H9 (cell line): Measurements from ENCODE around the gene WDR38. TPM values are rescaled to one million over a fixed set of nuclear protein-coding genes. Genes with fewer than 3 reads are reported as not detected.
A peak's percentile ranks its signal among the peaks of the same experiment; 100 is the strongest.

Source experiments
- DNase-seq: peaks from one replicate; pipeline ENCODE4 v3.0.0-alpha.2; 2017
- H2AFZ ChIP-seq: one replicate; pipeline ENCODE4 v1.6.1; 2013; ENCODE audit warnings: mild to moderate bottlenecking, low read length, control low read depth, moderate library complexity
- H2AK5ac ChIP-seq: 2 replicates; pipeline ENCODE4 v1.6.1; 2013; ENCODE audit warnings: low read length, control low read depth, mixed read lengths; ENCODE audit not compliant: insufficient read length
- H2BK120ac ChIP-seq: one replicate; pipeline ENCODE4 v1.6.1; 2013; ENCODE audit warnings: low read depth, mild to moderate bottlenecking, low read length, control low read depth, inconsistent platforms; ENCODE audit not compliant: poor library complexity, severe bottlenecking
- H2BK12ac ChIP-seq: 2 replicates; pipeline ENCODE4 v1.6.1; 2013; ENCODE audit warnings: low read length, control low read depth, mixed read lengths, low read depth; ENCODE audit not compliant: insufficient read length
- H2BK15ac ChIP-seq: 2 replicates; pipeline ENCODE4 v1.6.1; 2013; ENCODE audit warnings: low read depth, low read length, control low read depth
- H2BK20ac ChIP-seq: one replicate; pipeline ENCODE4 v1.6.1; 2013; ENCODE audit warnings: low read depth, mild to moderate bottlenecking, low read length, control low read depth, inconsistent platforms; ENCODE audit not compliant: poor library complexity, severe bottlenecking
- H2BK5ac ChIP-seq: 2 replicates; pipeline ENCODE4 v1.6.1; 2013; ENCODE audit warnings: low read length, control low read depth, mixed read lengths; ENCODE audit not compliant: insufficient read length
- H3K14ac ChIP-seq: 2 replicates; pipeline ENCODE4 v1.6.1; 2013; ENCODE audit warnings: low read length, control low read depth; ENCODE audit not compliant: insufficient read depth
- H3K18ac ChIP-seq: 2 replicates; pipeline ENCODE4 v1.6.1; 2013; ENCODE audit warnings: low read depth, mild to moderate bottlenecking, mixed read lengths, low read length, control low read depth; ENCODE audit not compliant: insufficient read length
- H3K23ac ChIP-seq: 2 replicates; pipeline ENCODE4 v1.6.1; 2013; ENCODE audit warnings: low read length, control low read depth, mixed read lengths, low read depth; ENCODE audit not compliant: insufficient read length
- H3K23me2 ChIP-seq: 2 replicates; pipeline ENCODE4 v1.6.1; 2013; ENCODE audit warnings: low read depth, mild to moderate bottlenecking, mixed read lengths, low read length, control low read depth; ENCODE audit not compliant: insufficient read length, poor library complexity, severe bottlenecking
- H3K27ac ChIP-seq: 2 replicates; pipeline ENCODE4 v1.5.1; 2013; ENCODE audit warnings: low read length, control low read depth, mixed read lengths, low read depth; ENCODE audit not compliant: insufficient read length
- H3K27me3 ChIP-seq: 2 replicates; pipeline ENCODE4 v1.6.1; 2013; ENCODE audit warnings: low read length, control low read depth, inconsistent platforms; ENCODE audit not compliant: insufficient read depth
- H3K4ac ChIP-seq: 2 replicates; pipeline ENCODE4 v1.6.1; 2013; ENCODE audit warnings: low read depth, mild to moderate bottlenecking, control low read depth, inconsistent platforms, low read length, moderate library complexity
- H3K4me1 ChIP-seq: 2 replicates; pipeline ENCODE4 v1.6.1; 2013; ENCODE audit warnings: low read length, control low read depth, inconsistent platforms; ENCODE audit not compliant: insufficient read depth
- H3K4me2 ChIP-seq: 2 replicates; pipeline ENCODE4 v1.6.1; 2013; ENCODE audit warnings: low read length, control low read depth, mixed read lengths; ENCODE audit not compliant: insufficient read length, insufficient read depth
- H3K56ac ChIP-seq: 2 replicates; pipeline ENCODE4 v1.6.1; 2013; ENCODE audit warnings: low read depth, mild to moderate bottlenecking, mixed read lengths, low read length, control low read depth; ENCODE audit not compliant: insufficient read length
- H3K79me1 ChIP-seq: 2 replicates; pipeline ENCODE4 v1.6.1; 2013; ENCODE audit warnings: low read depth, mild to moderate bottlenecking, moderate library complexity, low read length, control low read depth, inconsistent platforms; ENCODE audit not compliant: insufficient read depth, poor library complexity, severe bottlenecking
- H3K79me2 ChIP-seq: 2 replicates; pipeline ENCODE4 v1.6.1; 2013; ENCODE audit warnings: low read length, control low read depth, inconsistent platforms; ENCODE audit not compliant: insufficient read depth
- H3K9ac ChIP-seq: 2 replicates; pipeline ENCODE4 v1.6.1; 2013; ENCODE audit warnings: low read length, control low read depth, mixed read lengths; ENCODE audit not compliant: insufficient read length; ENCODE audit errors: extremely low read depth
- H3K9me3 ChIP-seq: one replicate; pipeline ENCODE4 v1.6.1; 2013; ENCODE audit warnings: low read depth, low read length, inconsistent platforms; ENCODE audit not compliant: control insufficient read depth
- H3T11ph ChIP-seq: one replicate; pipeline ENCODE4 v1.6.1; 2013; ENCODE audit warnings: mild to moderate bottlenecking, low read length, control low read depth, inconsistent platforms
- H4K20me1 ChIP-seq: one replicate; pipeline ENCODE4 v1.6.1; 2013; ENCODE audit not compliant: control insufficient read depth, insufficient read length, insufficient read depth
- H4K5ac ChIP-seq: 2 replicates; pipeline ENCODE4 v1.6.1; 2013; ENCODE audit warnings: low read depth, mild to moderate bottlenecking, mixed read lengths, low read length, control low read depth; ENCODE audit not compliant: insufficient read length
- H4K8ac ChIP-seq: replicated peaks from 2 replicates; pipeline ENCODE4 v1.6.1; 2013; ENCODE audit warnings: low read length, control low read depth, mixed read lengths, low read depth; ENCODE audit not compliant: insufficient read length
- H4K91ac ChIP-seq: 2 replicates; pipeline ENCODE4 v1.6.1; 2013; ENCODE audit warnings: low read depth, mild to moderate bottlenecking, moderate library complexity, mixed read lengths, low read length, control low read depth; ENCODE audit not compliant: insufficient read length
- H3K27ac Mint-ChIP-seq, 3 experiments: 2 replicates in 2 of 3; 3 replicates in 1 of 3; pipeline ENCODE4 v1.8.0; 2020 to 2021; ENCODE audit warnings: mixed read lengths in 3 of 3, mild to moderate bottlenecking in 1 of 3, moderate library complexity in 1 of 3
- H3K27me3 Mint-ChIP-seq: 2 replicates; pipeline ENCODE4 v1.8.0; 2021; ENCODE audit warnings: low read depth, mild to moderate bottlenecking, moderate library complexity, mixed read lengths
- H3K36me3 Mint-ChIP-seq, 3 experiments: 2 replicates in 2 of 3; 3 replicates in 1 of 3; pipeline ENCODE4 v1.8.0; 2020 to 2021; ENCODE audit warnings: low read depth in 3 of 3, mixed read lengths in 3 of 3; ENCODE audit not compliant: insufficient read depth in 1 of 3
- H3K4me1 Mint-ChIP-seq, 2 experiments: 2 replicates each; pipeline ENCODE4 v1.8.0; 2020; ENCODE audit warnings: mixed read lengths in 2 of 2
- H3K4me3 Mint-ChIP-seq, 2 experiments: 2 replicates in 1 of 2; 3 replicates in 1 of 2; pipeline ENCODE4 v1.8.0; 2020 to 2021; ENCODE audit warnings: mild to moderate bottlenecking in 2 of 2, mixed read lengths in 2 of 2, moderate library complexity in 1 of 2
- H3K9me3 Mint-ChIP-seq, 2 experiments: 2 replicates in 1 of 2; 3 replicates in 1 of 2; pipeline ENCODE4 v1.8.0; 2020; ENCODE audit warnings: mild to moderate bottlenecking in 2 of 2, mixed read lengths in 2 of 2, moderate library complexity in 1 of 2
- CTCF ChIP-seq: fragments of 200-600 bp; sonication (generic); conservative IDR thresholded peaks from 3 replicates; pipeline ENCODE4 v1.8.0; 2021; ENCODE audit warnings: antibody characterized with exemption, mild to moderate bottlenecking
- WGBS: extraction: QIAGEN DNeasy Blood & Tissue Kit; methylation state at CpG from one replicate; pipeline ENCODE4 v1.1.7; 2013; ENCODE audit warnings: missing lambda C conversion rate, low lambda C conversion rate, mixed read lengths; ENCODE audit not compliant: insufficient read length; ENCODE audit errors: extremely low coverage; 5-methylcytosine and 5-hydroxymethylcytosine counted together
- total RNA-seq: library from RNA; stranded (reverse); gene quantifications from 2 replicates; pipeline ENCODE4 v1.2.1, GENCODE V29; 2021

WDR38 gene
- total RNA-seq, 1 experiment from 2014 or later = not detected

- TF ChIP-seq CTCF = no peak
- Histone ChIP-seq H3K4me2 (no peak overlapping the region), H3K23ac (no peak overlapping the region), H3K23me2 (no peaks in the 10 kb centered on the region), H3K4ac (no peak overlapping the region), H2AK5ac (no peak overlapping the region), H2AFZ (no peak overlapping the region), H3K14ac (no peak overlapping the region), H3K79me1 (no peaks in the 10 kb centered on the region), H3K79me2 (no peaks in the 10 kb centered on the region), H2BK15ac (no peak overlapping the region), H2BK120ac (no peak overlapping the region), H3K9me3 (no peaks in the 10 kb centered on the region), H4K8ac (no peak overlapping the region), H3K56ac (no peak overlapping the region), H3K27ac (no peak overlapping the region), H2BK5ac (no peak overlapping the region), H4K20me1 (no peaks in the 10 kb centered on the region), H3T11ph (no peak overlapping the region), H3K9ac (no peak overlapping the region), H4K5ac (no peak overlapping the region), H2BK20ac (no peak overlapping the region), H3K4me1 (no peaks in the 10 kb centered on the region; the same call in 1 of the 2 replicates), H3K27me3 (no peaks in the 10 kb centered on the region), H2BK12ac (no peak overlapping the region), H3K18ac (no peak overlapping the region), H4K91ac (no peak overlapping the region)
- Mint-ChIP-seq H3K9me3 (peaks cover 3 to 9% of the 10 kb centered on the region in 2 experiments; a peak in 2 of 5 replicates), H3K27me3 (peaks cover 2% of the 10 kb centered on the region; the same call in 1 of the 2 replicates), H3K27ac (peak overlapping the region in 1 of 3 experiments; percentile 78; a peak in 4 of 7 replicates), H3K4me3 (no peak overlapping the region), H3K4me1 (peaks cover 9 to 14% of the 10 kb centered on the region in 2 experiments), H3K36me3 (peaks cover 0 to 4% (median 0%) of the 10 kb centered on the region in 3 experiments; a peak in 1 of 7 replicates)
- DNase-seq = no peak
- no CpG with 5 or more reads among the region's 2 CpGs for WGBS
These were observed 24.5 kb upstream of the WDR38 start for GRCh38 chr9:124828489-124829333.
